ENCODE measurements around the gene MAVS. TPM values are rescaled to one million over a fixed set of nuclear protein-coding genes. Genes with fewer than 3 reads are reported as not detected.
"Not testable (repeated sequence)": the region's sequence is repeated elsewhere in the genome, so short reads cannot be mapped to it uniquely, and the experiment has no call there.

Gene MAVS
- total and polyA plus RNA-seq, 8 donors: 9.5 to 25.1 (median 20.9) TPM

DNA sequence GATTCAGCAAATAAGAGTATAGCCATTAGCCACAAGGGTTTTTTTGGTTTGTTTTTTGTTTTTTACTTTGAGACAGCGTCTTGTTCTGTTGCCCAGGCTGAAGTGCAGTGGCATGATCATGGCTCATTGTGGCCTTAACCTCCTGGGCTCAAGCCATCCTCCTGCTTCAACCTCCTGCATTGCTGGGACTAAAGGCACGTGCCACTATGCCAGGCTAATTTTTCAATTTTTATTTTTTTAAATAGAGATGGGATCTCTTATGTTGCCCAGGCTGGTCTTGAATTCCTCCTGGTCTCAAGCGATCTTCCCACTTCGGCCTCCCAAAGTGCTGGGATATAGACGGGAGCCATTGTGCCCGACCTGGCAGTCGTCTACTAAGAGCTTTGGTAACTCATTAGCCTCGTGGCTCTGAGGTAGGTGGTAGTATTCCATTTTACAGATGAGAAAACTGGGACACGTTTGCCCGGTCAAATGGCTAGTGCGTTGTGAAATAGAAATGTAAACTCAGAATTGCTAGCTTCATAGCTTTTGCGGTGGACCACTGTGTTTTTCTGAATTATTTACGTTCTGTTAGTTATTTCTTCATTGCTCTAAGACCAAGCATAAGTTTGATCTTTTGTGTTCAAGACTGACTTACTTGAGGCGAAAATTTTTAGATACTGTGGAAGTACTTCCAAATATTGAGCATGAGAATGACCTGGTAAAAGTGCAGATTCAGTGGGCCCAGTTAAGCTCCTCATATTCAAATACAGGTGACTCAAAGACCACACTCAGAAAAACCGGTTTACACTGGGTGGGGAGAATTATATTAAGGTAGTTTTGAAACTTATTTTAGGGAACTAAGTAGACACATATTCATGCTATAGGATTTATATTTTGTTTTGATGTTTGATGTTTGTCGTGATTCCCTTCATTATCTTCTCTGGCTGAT, 44.6 kb downstream of the MAVS start:
- no peaks in the 10 kb centered on the region for H3K27me3 ChIP-seq
- peaks cover 0 to 38% (median 11%) of the 10 kb centered on the region in 3 donors for H3K4me1 ChIP-seq
- FAIRE-seq (no peak), ATAC-seq (no peak), DNase-seq (no peak)
- intact Hi-C loops (cut with DNase I): no loop called here
- TF ChIP-seq, protein P1, sequence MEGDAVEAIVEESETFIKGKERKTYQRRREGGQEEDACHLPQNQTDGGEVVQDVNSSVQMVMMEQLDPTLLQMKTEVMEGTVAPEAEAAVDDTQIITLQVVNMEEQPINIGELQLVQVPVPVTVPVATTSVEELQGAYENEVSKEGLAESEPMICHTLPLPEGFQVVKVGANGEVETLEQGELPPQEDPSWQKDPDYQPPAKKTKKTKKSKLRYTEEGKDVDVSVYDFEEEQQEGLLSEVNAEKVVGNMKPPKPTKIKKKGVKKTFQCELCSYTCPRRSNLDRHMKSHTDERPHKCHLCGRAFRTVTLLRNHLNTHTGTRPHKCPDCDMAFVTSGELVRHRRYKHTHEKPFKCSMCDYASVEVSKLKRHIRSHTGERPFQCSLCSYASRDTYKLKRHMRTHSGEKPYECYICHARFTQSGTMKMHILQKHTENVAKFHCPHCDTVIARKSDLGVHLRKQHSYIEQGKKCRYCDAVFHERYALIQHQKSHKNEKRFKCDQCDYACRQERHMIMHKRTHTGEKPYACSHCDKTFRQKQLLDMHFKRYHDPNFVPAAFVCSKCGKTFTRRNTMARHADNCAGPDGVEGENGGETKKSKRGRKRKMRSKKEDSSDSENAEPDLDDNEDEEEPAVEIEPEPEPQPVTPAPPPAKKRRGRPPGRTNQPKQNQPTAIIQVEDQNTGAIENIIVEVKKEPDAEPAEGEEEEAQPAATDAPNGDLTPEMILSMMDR (IDR thresholded peaks at IDR 0.05): no peak
- no peaks in the 10 kb centered on the region for H3K9me3 ChIP-seq
- H3K36me3 ChIP-seq: no peaks in the 10 kb centered on the region
- peak overlapping the region in 2 of 4 donors; percentile 85 to 95 for H3K4me3 ChIP-seq
- H3K27ac ChIP-seq: no peak overlapping the region
- WGBS, 2 donors: 58 to 64% methylated on average over 16 of the region's 16 CpGs

DNA sequence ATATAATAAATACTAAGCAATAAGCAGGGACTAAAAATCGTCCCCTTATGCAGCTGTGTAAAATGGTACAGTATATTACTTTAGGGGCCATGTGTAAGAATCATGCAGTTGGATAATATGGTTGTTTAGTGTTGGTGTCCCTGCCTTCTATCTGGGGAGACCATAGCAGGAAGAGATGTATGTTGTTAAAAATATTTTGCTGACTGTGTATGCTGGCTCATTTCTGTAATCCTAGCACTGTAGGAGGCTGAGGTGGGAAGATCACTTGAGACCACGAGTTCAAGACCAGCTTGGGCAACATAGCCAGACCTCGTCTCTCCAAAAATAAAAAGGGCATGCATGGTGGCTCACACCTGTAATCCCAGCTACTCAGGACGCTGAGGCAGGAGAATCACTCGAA, 48.2 kb downstream of the MAVS start:
- Histone ChIP-seq H3K4me1 (peaks cover 0 to 45% (median 11%) of the 10 kb centered on the region in 3 donors), H3K36me3 (no peaks in the 10 kb centered on the region), H3K9me3 (no peaks in the 10 kb centered on the region), H3K27ac (no peak overlapping the region), H3K4me3 (no peak overlapping the region), H3K27me3 (no peaks in the 10 kb centered on the region)
- intact Hi-C loops (cut with DNase I): no loop called here
- ATAC-seq: no peak
- FAIRE-seq: no peak
- DNase-seq: no peak
- TF ChIP-seq, protein P1 (IDR thresholded peaks at IDR 0.05): no peak
- 84 to 87% methylated on average over 5 of the region's 5 CpGs for WGBS, 2 donors

DNA sequence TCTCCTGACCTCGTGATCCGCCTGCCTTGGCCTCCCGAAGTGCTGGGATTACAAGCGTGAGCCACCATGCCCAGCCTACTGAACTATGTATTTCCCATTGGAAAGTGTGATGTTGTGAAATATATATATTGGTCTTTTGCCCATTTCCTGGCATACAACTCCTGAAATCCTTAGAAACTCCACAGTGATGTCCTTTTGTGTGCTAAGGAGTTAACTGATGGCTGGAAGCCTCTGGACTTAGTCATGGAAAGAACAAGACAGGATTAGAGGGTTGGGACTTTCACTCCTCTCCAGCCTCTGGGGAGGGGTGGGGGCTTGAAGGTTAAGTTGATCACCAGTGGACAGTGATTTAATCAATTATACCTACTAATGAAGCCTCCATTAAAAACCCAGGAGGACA, 49.7 kb downstream of the MAVS start:
- ATAC-seq (no peak), FAIRE-seq (no peak), DNase-seq (no peak)
- Histone ChIP-seq H3K27ac (no peak overlapping the region), H3K36me3 (no peaks in the 10 kb centered on the region), H3K4me1 (peaks cover 0 to 36% (median 3%) of the 10 kb centered on the region in 3 donors), H3K4me3 (no peak overlapping the region), H3K27me3 (no peaks in the 10 kb centered on the region), H3K9me3 (no peaks in the 10 kb centered on the region)
- TF ChIP-seq, protein P1 (IDR thresholded peaks at IDR 0.05): no peak
- 73 to 91% methylated on average over 4 of the region's 4 CpGs for WGBS, 2 donors
- intact Hi-C loops (cut with DNase I): no loop called here

DNA sequence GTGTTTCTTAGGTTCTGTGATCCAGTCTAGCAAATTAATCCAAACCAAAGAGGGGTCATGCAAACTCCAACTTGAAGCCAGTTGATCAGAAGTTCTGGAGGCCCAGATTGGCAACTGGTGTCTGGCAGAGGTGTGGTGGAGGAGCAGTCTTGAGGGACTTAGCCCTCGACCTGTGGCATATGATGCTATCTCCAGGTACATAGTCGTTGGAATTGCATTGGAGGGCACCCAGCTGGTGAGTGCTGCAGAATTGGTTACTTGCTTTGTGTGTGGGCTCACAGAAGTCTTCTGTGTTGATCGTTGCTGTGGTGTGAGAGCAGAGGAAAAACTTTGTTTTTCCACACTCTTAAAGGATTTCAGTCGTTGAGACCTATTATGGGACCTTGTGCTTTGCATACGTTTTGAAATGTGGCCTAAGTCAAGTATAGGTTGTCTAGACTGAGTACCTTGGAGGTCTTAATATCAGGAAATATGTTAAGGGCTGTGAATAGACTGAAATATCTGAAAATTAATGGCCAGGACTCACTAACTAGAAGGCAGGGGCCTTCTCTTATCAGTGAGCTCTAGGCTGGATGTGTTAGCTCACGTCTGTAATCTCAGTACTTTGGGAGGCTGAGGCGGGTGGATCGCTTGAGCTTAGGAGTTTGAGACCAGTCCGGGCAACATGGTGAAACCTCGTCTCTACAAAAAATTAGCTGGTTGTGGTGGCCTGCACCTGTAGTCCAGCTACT, 50.4 kb downstream of the MAVS start:
- intact Hi-C loops (cut with DNase I): no loop called here
- TF ChIP-seq, protein P1 (IDR thresholded peaks at IDR 0.05): no peak
- Histone ChIP-seq H3K4me3 (no peak overlapping the region), H3K27ac (no peak overlapping the region), H3K27me3 (no peaks in the 10 kb centered on the region), H3K9me3 (no peaks in the 10 kb centered on the region), H3K36me3 (no peaks in the 10 kb centered on the region), H3K4me1 (peaks cover 0 to 29% (median 0%) of the 10 kb centered on the region in 3 donors)
- DNase-seq (no peak), FAIRE-seq (no peak), ATAC-seq (no peak)
- 67 to 71% methylated on average over 10 of the region's 10 CpGs for WGBS, 2 donors

DNA sequence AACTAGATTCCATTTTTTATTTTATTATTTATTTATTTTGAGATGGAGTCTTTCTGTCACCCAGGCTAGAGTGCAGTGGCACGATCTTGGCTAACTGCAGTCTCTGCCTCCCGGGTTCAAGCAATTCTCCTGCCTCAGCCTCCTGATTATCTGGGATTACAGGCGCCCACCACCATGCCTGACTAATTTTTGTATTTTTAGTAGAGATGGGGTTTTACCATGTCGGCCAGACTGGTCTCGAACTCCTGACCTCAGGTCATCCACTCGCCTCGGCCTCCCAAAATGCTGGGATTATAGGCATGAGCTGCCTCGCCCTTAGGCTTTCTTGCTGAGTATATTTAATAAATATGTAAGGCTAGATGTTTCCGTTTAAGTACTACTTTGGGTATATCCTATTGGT, 51.5 kb downstream of the MAVS start:
- FAIRE-seq; intact Hi-C loops (cut with DNase I); H3K4me3 ChIP-seq; DNase-seq; H3K27me3 ChIP-seq; H3K36me3 ChIP-seq; ATAC-seq; H3K9me3 ChIP-seq; H3K27ac ChIP-seq: not testable (repeated sequence)
- peaks cover 0 to 23% (median 0%) of the 10 kb centered on the region in 3 donors for H3K4me1 ChIP-seq
- WGBS, 2 donors: 91 to 94% methylated on average over 9 of the region's 9 CpGs

Data from pancreas (tissue), 10 donors.